ENCODE results near the gene VTCN1.

The VTCN1 gene

GRCh38 chr1:117096951-117097408 is 113.7 kb downstream of the VTCN1 start:
- no peak for DNase-seq (ENCODE audit: low spot score)

- no peak for DNase-seq (ENCODE audit: low spot score)
These were observed 115.7 kb downstream of the VTCN1 start for GRCh38 chr1:117094841-117095604.

- DNase-seq (ENCODE audit: low spot score): peak; percentile 47
These were observed 116.7 kb downstream of the VTCN1 start for GRCh38 chr1:117093870-117094621.
